ENCODE measurements around the gene TRABD.

TRABD gene

GRCh38 chr22:50205781-50206569 is 20.3 kb downstream of the TRABD start:
- no peak for DNase-seq

GRCh38 chr22:50206599-50206998 is 20.9 kb downstream of the TRABD start:
- DNase-seq: no peak

- no peak for DNase-seq
These were observed 21.8 kb downstream of the TRABD start for GRCh38 chr22:50207383-50208140.

- DNase-seq: no peak
These were observed 22.8 kb downstream of the TRABD start for GRCh38 chr22:50208430-50208938.

- DNase-seq: no peak
These were observed 23.5 kb downstream of the TRABD start for GRCh38 chr22:50208939-50209892.

- DNase-seq: no peak
These were observed 24.2 kb downstream of the TRABD start for GRCh38 chr22:50209893-50210292.

- no peak for DNase-seq
These were observed 24.8 kb downstream of the TRABD start for GRCh38 chr22:50210378-50211139.

- no peak for DNase-seq
These were observed 25.4 kb downstream of the TRABD start for GRCh38 chr22:50211147-50211546.

GRCh38 chr22:50213263-50213662 is 27.6 kb downstream of the TRABD start:
- no peak for DNase-seq

GRCh38 chr22:50215297-50216054 is 29.8 kb downstream of the TRABD start:
- DNase-seq: no peak

- no peak for DNase-seq
These were observed 30.5 kb downstream of the TRABD start for GRCh38 chr22:50216055-50216683.

- DNase-seq: no peak
These were observed 31.2 kb downstream of the TRABD start for GRCh38 chr22:50216684-50217520.

- no peak for DNase-seq
These were observed 31.9 kb downstream of the TRABD start for GRCh38 chr22:50217543-50218152.

- no peak for DNase-seq
These were observed 32.7 kb downstream of the TRABD start for GRCh38 chr22:50218153-50218995.

GRCh38 chr22:50218996-50219727 is 33.4 kb downstream of the TRABD start:
- no peak for DNase-seq

- DNase-seq: no peak
These were observed 34.3 kb downstream of the TRABD start for GRCh38 chr22:50219800-50220602.
